SKM-1 (cell line): ENCODE data around the gene FBXL5.
A peak's percentile ranks its signal among the peaks of the same experiment; 100 is the strongest.

Source experiments
- DNase-seq: peaks from one replicate; lab custom pipeline; 2025; ENCODE audit not compliant: unreplicated experiment; lab: John Stamatoyannopoulos, UW

Gene FBXL5

GRCh38 chr4:15655223-15656037 lies at the start of gene FBXL5:
Gene FBXL5, minus strand, starts transcription at chr4:15655357. Its CDS starts 70 bp downstream, at chr4:15655287.
- DNase-seq = peak; percentile 59

GRCh38 chr4:15704129-15704528 lies 49.0 kb upstream of the FBXL5 start:
- no peak for DNase-seq

- no peak for DNase-seq
Measured at GRCh38 chr4:15703439-15703838, 48.3 kb upstream of the FBXL5 start.

GRCh38 chr4:15702941-15703403 lies 47.8 kb upstream of the FBXL5 start, which contains the start of gene BST1:
Gene BST1, plus strand, starts transcription at chr4:15703065. Its CDS starts 80 bp downstream, at chr4:15703145.
- DNase-seq = peak; percentile 63

GRCh38 chr4:15696866-15697265 lies 41.7 kb upstream of the FBXL5 start:
- DNase-seq = no peak

- DNase-seq = no peak
Measured at GRCh38 chr4:15695729-15696128, 40.6 kb upstream of the FBXL5 start.

- peak; percentile 25 for DNase-seq
Measured at GRCh38 chr4:15695240-15695699, 40.1 kb upstream of the FBXL5 start.

- no peak for DNase-seq
Measured at GRCh38 chr4:15694431-15694830, 39.3 kb upstream of the FBXL5 start.

GRCh38 chr4:15692602-15693001 lies 37.4 kb upstream of the FBXL5 start:
- DNase-seq = no peak

- no peak for DNase-seq
Measured at GRCh38 chr4:15691346-15692135, 36.4 kb upstream of the FBXL5 start.

GRCh38 chr4:15690020-15690809 lies 35.1 kb upstream of the FBXL5 start:
- DNase-seq = peak; percentile 90

- DNase-seq = peak; percentile 74
Measured at GRCh38 chr4:15689540-15689939, 34.4 kb upstream of the FBXL5 start.

- no peak for DNase-seq
Measured at GRCh38 chr4:15688051-15688450, 32.9 kb upstream of the FBXL5 start.

- no peak for DNase-seq
Measured at GRCh38 chr4:15684498-15684897, 29.3 kb upstream of the FBXL5 start.

GRCh38 chr4:15683143-15683495 lies 28.0 kb upstream of the FBXL5 start:
- DNase-seq = no peak

GRCh38 chr4:15682242-15683142 lies 27.3 kb upstream of the FBXL5 start:
- DNase-seq = peak; percentile 27

GRCh38 chr4:15681372-15682241 lies 26.4 kb upstream of the FBXL5 start, which contains the start of gene FAM200B:
Gene FAM200B, plus strand, starts transcription at chr4:15681827. Its CDS starts 5,151 bp downstream, at chr4:15686978.
- peak; percentile 89 for DNase-seq

GRCh38 chr4:15681067-15681371 lies 25.9 kb upstream of the FBXL5 start:
- no peak for DNase-seq

GRCh38 chr4:15677507-15677988 lies 22.4 kb upstream of the FBXL5 start:
- DNase-seq = no peak
